GM12872 (cell line): ENCODE data around the gene LILRA5.

Experiments used
- CTCF ChIP-seq: IDR thresholded peaks from 3 replicates; pipeline ENCODE4 v1.5.1; 2011; ENCODE audit warnings: low read depth, mild to moderate bottlenecking, low read length, moderate library complexity; ENCODE audit not compliant: insufficient read depth

The LILRA5 gene

DNA sequence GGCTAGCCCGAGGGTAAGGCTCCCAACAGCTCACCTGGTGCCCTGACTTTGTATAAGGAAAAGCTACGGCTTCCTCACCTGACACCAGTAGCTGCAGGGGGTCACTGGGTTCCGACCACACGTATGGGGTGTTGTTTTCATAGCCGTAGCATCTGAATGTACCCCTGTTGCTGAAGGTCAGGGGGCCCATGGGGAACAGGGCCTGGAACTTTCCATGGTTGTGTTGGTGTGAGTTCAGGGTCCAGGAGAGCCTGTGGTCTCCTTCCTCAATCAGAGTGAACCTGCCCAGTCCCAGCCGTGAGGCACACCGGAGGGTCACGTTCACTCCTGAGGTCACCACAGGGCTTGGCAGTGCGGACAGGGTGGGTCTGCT, 24.9 kb upstream of the LILRA5 start:
- no peak for TF ChIP-seq CTCF

- TF ChIP-seq CTCF: no peak
Observed at GRCh38 chr19:54336893-54337857, 24.2 kb upstream of the LILRA5 start.

- no peak for TF ChIP-seq CTCF
Observed at GRCh38 chr19:54335979-54336892, 23.3 kb upstream of the LILRA5 start.

DNA sequence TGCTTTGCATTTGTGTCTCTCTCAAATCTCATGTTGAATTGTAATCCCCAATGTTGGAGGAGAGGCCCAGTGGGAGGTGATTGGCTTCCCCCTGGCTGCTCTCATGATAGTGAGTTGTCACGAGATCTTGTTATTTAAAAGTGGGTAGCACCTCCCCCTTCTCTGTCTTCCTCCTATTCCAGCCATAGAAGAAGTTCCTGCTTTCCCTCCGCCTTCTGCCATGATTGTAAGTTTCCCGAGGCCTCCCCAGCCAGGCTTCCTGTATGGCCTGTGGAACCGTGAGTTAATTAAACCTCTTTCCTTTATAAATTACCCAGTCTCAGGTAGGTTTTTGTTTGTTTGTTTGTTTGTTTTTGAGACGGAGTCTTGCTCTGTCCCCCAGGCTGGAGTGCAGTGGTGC, 22.2 kb upstream of the LILRA5 start:
- no peak for TF ChIP-seq CTCF

DNA sequence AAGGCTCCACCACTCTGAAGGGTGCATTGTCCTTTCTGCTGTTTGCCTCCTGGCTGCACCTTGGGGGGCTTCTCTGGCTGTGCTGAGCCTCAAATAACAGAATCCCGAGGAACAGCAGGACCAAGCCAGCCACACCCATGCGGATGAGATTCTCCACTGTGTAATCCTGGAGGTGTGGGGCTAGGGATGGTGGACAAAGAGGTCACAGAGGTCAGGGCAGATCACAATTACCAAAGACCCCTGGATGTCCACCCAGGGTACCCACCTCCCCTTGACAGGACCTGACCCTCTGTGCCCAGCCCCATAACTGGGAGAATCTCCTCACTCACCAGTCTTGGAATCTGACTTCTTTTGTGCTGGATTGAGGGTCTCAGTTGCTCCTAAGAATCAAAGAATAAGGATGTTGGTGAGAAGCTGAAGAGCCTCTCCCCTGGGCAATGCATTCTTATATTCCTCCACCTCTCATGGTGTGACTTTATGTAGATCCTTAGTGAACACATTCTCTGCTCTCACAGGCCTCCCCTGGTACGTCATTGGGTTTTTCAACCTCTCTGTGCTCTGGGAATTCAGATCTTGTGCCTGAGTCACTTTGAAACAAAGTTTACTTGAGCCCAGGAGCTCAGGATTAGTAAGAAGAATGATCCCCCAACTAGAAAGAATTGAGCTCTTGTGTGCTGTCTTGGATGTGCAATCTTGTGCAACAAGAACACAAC, 20.8 kb upstream of the LILRA5 start:
- no peak for TF ChIP-seq CTCF

DNA sequence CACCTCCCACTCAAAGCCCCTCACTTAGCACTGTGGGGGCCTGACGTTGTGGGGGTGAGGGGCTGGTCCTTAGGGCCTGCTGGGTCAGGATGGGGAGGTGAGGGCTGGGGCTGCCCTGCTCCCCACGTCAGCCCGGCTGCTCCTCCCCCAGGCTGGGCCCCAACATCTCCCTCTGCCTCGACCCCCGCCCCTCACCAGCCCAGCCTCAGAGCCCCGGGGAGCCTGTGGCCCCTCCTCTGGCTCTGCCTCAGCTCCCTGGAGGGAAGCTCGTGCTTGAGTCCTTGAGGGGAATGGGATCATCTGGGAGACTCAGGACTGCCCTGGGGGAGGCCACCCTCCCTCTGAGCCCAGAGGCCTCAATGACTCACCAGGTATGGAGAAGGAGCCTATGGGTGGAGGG, 19.2 kb upstream of the LILRA5 start:
- no peak for TF ChIP-seq CTCF

- no peak for TF ChIP-seq CTCF
Observed at GRCh38 chr19:54331626-54332025, 18.7 kb upstream of the LILRA5 start.
